Inferior parietal cortex (tissue), 1 donor: Measurements from ENCODE around the gene RAB3IP.

Experiments
- DNase-seq: peaks from one replicate; pipeline ENCODE4 v3.0.0-alpha.2; 2016; ENCODE audit errors: extremely low spot score

RAB3IP gene

GRCh38 chr12:69738351-69739286 lies at the start of gene RAB3IP:
Gene RAB3IP (plus strand): TSS chr12:69738860. CDS start chr12:69755409, 16,549 bp downstream.
- DNase-seq: peak; percentile 76

GRCh38 chr12:69689638-69690037 lies 49.0 kb upstream of the RAB3IP start:
- no peak for DNase-seq

- DNase-seq: no peak
Observed at GRCh38 chr12:69694123-69694522, 44.5 kb upstream of the RAB3IP start.

GRCh38 chr12:69698054-69698453 lies 40.6 kb upstream of the RAB3IP start:
- no peak for DNase-seq

- no peak for DNase-seq
Observed at GRCh38 chr12:69698769-69699540, 39.7 kb upstream of the RAB3IP start, which contains the start of gene BEST3. Gene BEST3 (minus strand): TSS chr12:69699303. CDS start chr12:69697798, 1,505 bp downstream.

GRCh38 chr12:69701826-69702225 lies 36.8 kb upstream of the RAB3IP start:
- DNase-seq: peak; percentile 35

GRCh38 chr12:69703146-69703642 lies 35.5 kb upstream of the RAB3IP start:
- no peak for DNase-seq

GRCh38 chr12:69704357-69704756 lies 34.3 kb upstream of the RAB3IP start:
- no peak for DNase-seq

GRCh38 chr12:69708649-69709048 lies 30.0 kb upstream of the RAB3IP start:
- no peak for DNase-seq

- no peak for DNase-seq
Observed at GRCh38 chr12:69712826-69713225, 25.8 kb upstream of the RAB3IP start.

- no peak for DNase-seq
Observed at GRCh38 chr12:69714542-69714941, 24.1 kb upstream of the RAB3IP start.

GRCh38 chr12:69719336-69720316 lies 19.0 kb upstream of the RAB3IP start:
- no peak for DNase-seq

GRCh38 chr12:69720750-69721149 lies 17.9 kb upstream of the RAB3IP start:
- no peak for DNase-seq

GRCh38 chr12:69726922-69727321 lies 11.7 kb upstream of the RAB3IP start:
- no peak for DNase-seq

- no peak for DNase-seq
Observed at GRCh38 chr12:69732088-69732487, 6.6 kb upstream of the RAB3IP start.

- DNase-seq: no peak
Observed at GRCh38 chr12:69733638-69734037, 5.0 kb upstream of the RAB3IP start.

- DNase-seq: peak; percentile 45
Observed at GRCh38 chr12:69739287-69740191, 879 bp downstream of the RAB3IP start.

GRCh38 chr12:69744109-69744508 lies 5.4 kb downstream of the RAB3IP start:
- no peak for DNase-seq

GRCh38 chr12:69751476-69751875 lies 12.8 kb downstream of the RAB3IP start:
- no peak for DNase-seq

- DNase-seq: no peak
Observed at GRCh38 chr12:69755302-69755701, 16.6 kb downstream of the RAB3IP start.
